H7 (cell line): Measurements from ENCODE around the gene YBX3. TPM values are rescaled to one million over a fixed set of nuclear protein-coding genes. Genes with fewer than 3 reads are reported as not detected.
A peak's percentile ranks its signal among the peaks of the same experiment; 100 is the strongest.
"Not testable (repeated sequence)": the region's sequence is repeated elsewhere in the genome, so short reads cannot be mapped to it uniquely, and the experiment has no call there.

ENCODE experiments used
- DNase-seq: peaks from one replicate; pipeline ENCODE4 v3.0.0; 2012
- H3K27me3 ChIP-seq: 2 replicates; pipeline ENCODE4 v1.6.0; 2011; ENCODE audit warnings: mild to moderate bottlenecking, low read length; ENCODE audit not compliant: control insufficient read depth, insufficient read depth
- H3K36me3 ChIP-seq: replicated peaks from 2 replicates; pipeline ENCODE4 v1.5.1; 2011; ENCODE audit warnings: low read length; ENCODE audit not compliant: control insufficient read depth, insufficient read depth
- H3K4me3 ChIP-seq: 2 replicates; pipeline ENCODE4 v1.5.1; 2011; ENCODE audit warnings: low read depth, mild to moderate bottlenecking, control low read depth, low read length, moderate library complexity; ENCODE audit not compliant: insufficient read depth
- total RNA-seq: library from RNA; depleted of rRNA; stranded (reverse); fragments of >200 nt; shearing (Covaris generic); gene quantifications from 2 replicates; pipeline ENCODE4 v1.2.3, GENCODE V29; 2014; rRNA removed

The YBX3 gene
- total RNA-seq = 108 and 140 TPM in 2 replicates

GRCh38 chr12:10722905-10723746, at the start of gene YBX3:
Gene YBX3 (minus strand): TSS chr12:10723323. CDS start chr12:10723111, 212 bp downstream.
- Histone ChIP-seq H3K36me3 (no peaks in the 10 kb centered on the region), H3K4me3 (peak within 1 kb of the TSS; percentile 94), H3K27me3 (peaks cover 5% of the 10 kb centered on the region; the same call in 1 of the 2 replicates)
- DNase-seq = peak; percentile 90

DNA sequence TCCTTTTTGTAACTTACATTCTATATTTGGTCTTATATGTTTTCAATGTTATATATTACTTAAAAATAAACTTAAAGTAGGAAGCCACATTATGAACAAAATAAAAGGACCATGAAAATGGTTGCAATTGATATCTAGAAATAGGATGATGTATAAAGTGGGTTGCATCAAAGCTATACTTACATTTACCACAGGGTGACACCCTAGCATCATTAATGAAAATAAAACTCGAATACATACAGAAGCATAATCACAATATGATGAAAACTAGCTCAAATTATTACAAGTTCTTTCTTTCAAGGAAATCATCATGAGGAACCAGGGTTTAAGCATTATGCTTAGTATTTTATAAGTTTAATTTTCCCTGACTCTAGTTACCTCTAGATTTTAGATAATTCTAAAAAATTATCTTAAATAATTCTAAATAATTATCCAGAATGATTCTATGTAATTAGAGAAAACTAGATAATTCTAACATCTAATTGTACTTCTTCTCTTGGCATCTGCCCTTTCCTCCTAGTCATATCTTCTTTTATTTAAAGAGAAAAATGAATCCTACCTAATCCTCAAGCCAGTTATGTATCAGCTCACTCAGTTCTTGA, 48.1 kb upstream of the YBX3 start:
- H3K27me3 ChIP-seq = no peaks in the 10 kb centered on the region
- no peak overlapping the region for H3K4me3 ChIP-seq
- no peaks in the 10 kb centered on the region for H3K36me3 ChIP-seq
- DNase-seq = peak; percentile 8

- DNase-seq = no peak
- Histone ChIP-seq H3K27me3 (no peaks in the 10 kb centered on the region), H3K4me3 (no peak overlapping the region), H3K36me3 (no peaks in the 10 kb centered on the region)
These were observed 36.5 kb upstream of the YBX3 start for GRCh38 chr12:10759657-10760056.

- Histone ChIP-seq H3K27me3 (no peaks in the 10 kb centered on the region), H3K4me3 (no peak overlapping the region), H3K36me3 (no peaks in the 10 kb centered on the region)
- DNase-seq = no peak
These were observed 33.1 kb upstream of the YBX3 start for GRCh38 chr12:10756194-10756593.

GRCh38 chr12:10753059-10753458, 29.9 kb upstream of the YBX3 start:
- H3K27me3 ChIP-seq = no peaks in the 10 kb centered on the region
- H3K36me3 ChIP-seq = no peaks in the 10 kb centered on the region
- no peak overlapping the region for H3K4me3 ChIP-seq
- no peak for DNase-seq

DNA sequence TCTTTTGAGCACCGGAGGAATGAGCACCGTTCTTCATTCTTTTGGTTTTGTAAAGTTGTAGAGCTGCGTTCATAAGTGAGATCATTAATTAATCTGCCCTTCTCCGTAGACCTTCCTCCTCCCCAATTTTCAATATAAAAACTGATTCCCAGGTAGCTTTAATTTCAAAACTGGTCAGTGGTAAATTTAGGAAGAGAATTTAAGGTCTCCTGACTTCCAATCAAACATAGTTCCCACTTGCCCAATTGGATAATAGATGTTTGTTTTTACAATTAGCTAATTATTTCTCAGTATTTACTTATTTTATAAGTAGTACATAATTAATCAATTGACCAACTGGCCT, 27.2 kb upstream of the YBX3 start:
- no peaks in the 10 kb centered on the region for H3K27me3 ChIP-seq
- no peaks in the 10 kb centered on the region for H3K36me3 ChIP-seq
- DNase-seq = no peak
- no peak overlapping the region for H3K4me3 ChIP-seq

DNA sequence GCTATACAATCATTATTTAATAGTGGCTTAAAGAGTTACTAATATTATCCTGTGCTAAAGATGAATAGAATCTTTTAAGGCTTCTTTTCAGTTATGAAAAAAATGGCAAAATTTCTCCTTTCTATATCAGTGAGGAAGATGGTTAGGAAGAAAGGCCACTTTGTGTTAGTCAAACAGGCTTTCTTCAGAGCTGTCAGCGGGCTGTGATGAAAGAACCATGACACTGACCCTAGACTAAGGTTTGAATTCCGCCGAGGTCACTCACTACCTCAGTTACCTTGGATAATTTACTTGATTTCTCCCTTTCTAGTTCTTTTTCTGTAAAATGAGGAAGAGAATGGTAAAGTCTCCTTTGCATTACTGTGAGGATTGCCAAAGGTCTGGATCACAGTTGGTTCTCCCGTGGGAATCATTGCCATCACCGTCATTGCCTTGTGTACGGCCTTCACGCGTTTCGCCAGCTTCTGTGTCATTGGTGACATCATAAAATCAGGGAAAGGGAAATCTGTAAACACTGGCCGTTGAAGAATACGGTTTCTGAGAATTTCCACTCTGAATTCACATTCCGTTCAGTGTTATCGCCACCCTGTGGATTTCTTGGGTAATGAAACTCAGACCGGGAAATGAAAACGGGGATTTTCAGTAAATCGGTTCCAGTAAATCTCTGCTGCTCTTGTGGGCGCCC, 26.7 kb upstream of the YBX3 start:
- no peaks in the 10 kb centered on the region for H3K36me3 ChIP-seq
- H3K27me3 ChIP-seq = no peaks in the 10 kb centered on the region
- H3K4me3 ChIP-seq = no peak overlapping the region; the same call in 1 of the 2 replicates
- DNase-seq = peak; percentile 59

GRCh38 chr12:10747730-10748129, 24.6 kb upstream of the YBX3 start:
- DNase-seq = no peak
- H3K36me3 ChIP-seq = no peaks in the 10 kb centered on the region
- no peaks in the 10 kb centered on the region for H3K27me3 ChIP-seq
- no peak overlapping the region for H3K4me3 ChIP-seq

- H3K27me3 ChIP-seq, H3K36me3 ChIP-seq, DNase-seq, H3K4me3 ChIP-seq: not testable (repeated sequence)
These were observed 20.3 kb upstream of the YBX3 start for GRCh38 chr12:10743420-10743819.

GRCh38 chr12:10741845-10742244, 18.7 kb upstream of the YBX3 start:
- DNase-seq = no peak
- H3K4me3 ChIP-seq = no peak overlapping the region
- H3K36me3 ChIP-seq = no peaks in the 10 kb centered on the region
- no peaks in the 10 kb centered on the region for H3K27me3 ChIP-seq

DNA sequence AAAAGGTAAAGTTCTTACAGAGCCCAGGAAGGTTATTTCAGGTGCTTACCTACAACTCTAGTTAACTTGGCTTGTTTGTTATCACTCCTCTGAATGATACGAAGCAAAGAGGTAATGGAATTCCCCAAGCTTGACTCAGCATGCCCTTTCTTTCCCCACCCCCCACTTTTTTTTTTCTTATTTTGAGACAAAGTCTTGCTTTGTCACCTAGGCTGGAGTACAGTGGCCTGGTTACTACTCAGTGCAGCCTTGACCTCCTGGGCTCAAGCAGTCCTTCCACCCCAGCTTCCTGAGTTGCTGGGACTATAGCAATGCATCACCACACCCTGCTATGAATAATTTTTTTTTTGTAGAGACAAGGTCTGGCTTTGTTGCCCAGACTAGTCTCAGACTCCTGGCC, 17.1 kb upstream of the YBX3 start:
- H3K27me3 ChIP-seq = no peaks in the 10 kb centered on the region
- H3K36me3 ChIP-seq = no peaks in the 10 kb centered on the region
- no peak overlapping the region for H3K4me3 ChIP-seq
- no peak for DNase-seq

DNA sequence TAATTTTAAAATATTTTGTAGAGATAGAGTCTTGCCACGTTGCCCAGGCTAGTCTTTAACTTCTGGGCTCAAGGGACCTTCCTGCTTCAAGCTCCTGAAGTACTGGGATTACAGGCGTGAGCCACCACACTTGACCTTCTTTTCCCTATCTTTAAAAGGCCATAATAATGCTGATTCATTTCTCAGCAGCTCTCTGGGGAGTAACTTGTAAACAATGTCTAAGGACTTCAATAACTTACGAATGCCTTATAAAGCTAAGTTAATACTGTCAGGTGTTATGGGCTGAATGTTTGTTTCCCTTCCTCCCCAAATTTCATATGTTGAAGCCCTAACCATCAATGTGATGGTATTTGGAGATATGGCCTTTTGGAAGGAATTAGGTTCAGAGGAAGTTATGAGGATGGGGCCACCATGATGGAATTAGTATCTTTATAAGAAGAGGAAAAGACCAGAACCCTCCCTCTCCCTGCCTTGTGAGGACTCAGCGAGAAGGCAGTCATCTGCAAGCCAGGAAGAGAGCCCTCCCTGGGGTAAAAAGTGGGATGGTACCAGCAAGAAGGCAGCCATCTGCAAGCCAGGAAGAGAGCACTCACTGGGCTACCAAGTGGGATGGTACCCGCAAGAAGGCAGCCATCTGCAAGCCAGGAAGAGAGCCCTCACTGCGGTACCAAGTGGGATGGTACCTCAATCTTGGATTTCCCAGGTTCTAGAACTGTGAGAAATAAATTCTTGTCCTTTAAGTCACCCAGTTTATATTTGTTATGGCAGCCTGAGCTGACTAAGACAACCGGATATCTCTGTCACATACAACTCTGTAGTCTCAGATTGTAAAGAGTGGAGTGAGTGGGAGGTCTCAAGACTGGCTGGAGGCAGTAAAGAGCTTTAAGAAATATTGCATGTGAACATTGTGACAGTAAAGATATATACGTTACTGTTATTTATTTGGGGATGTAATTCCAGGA, 16.3 kb upstream of the YBX3 start:
- Histone ChIP-seq H3K27me3 (no peaks in the 10 kb centered on the region), H3K4me3 (no peak overlapping the region), H3K36me3 (no peaks in the 10 kb centered on the region)
- no peak for DNase-seq

DNA sequence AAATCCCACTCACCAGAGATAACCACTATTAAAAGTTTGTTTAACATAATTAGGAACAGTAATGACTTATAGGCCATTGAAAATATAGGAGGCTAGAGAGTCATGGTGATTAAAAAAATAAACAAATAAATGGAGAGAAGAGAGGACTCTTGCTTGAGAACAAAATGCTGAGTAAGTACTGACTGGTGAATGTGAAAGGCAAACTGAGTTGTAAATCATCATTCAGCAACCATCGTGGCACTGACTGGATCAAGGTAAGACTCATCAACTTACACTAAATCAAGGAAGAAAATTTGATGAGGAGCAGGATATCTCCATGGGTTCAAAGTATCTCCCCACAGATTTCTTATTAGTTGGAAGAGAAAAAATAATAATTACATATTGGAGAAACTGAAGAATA, 14.1 kb upstream of the YBX3 start:
- no peak overlapping the region for H3K4me3 ChIP-seq
- H3K27me3 ChIP-seq = no peaks in the 10 kb centered on the region
- no peak for DNase-seq
- H3K36me3 ChIP-seq = no peaks in the 10 kb centered on the region

GRCh38 chr12:10736463-10736862, 13.3 kb upstream of the YBX3 start:
- DNase-seq = no peak
- no peaks in the 10 kb centered on the region for H3K36me3 ChIP-seq
- no peak overlapping the region for H3K4me3 ChIP-seq
- H3K27me3 ChIP-seq = no peaks in the 10 kb centered on the region
